Colonic mucosa (tissue), 4 donors: ENCODE results near the gene FBXW8. TPM values are rescaled to one million over a fixed set of nuclear protein-coding genes. Genes with fewer than 3 reads are reported as not detected.

Source experiments
- DNase-seq: peaks from one replicate; pipeline ENCODE4 v3.0.0-alpha.2; 2020
- H3K27ac ChIP-seq: fragments of 200-600 bp; one replicate; pipeline ENCODE4 v1.8.0; 2021
- H3K27me3 ChIP-seq: fragments of 200-600 bp; one replicate; pipeline ENCODE4 v1.8.0; 2021
- H3K36me3 ChIP-seq: fragments of 200-600 bp; one replicate; pipeline ENCODE4 v1.8.0; 2021
- H3K4me1 ChIP-seq: fragments of 200-600 bp; one replicate; pipeline ENCODE4 v1.8.0; 2021; ENCODE audit warnings: mild to moderate bottlenecking
- H3K4me3 ChIP-seq: fragments of 200-600 bp; one replicate; pipeline ENCODE4 v1.8.0; 2021
- H3K9ac ChIP-seq, 2 donors: one replicate each; pipeline ENCODE4 v1.7.0; 2013; ENCODE audit warnings: control low read depth in 2 of 2, low read depth in 2 of 2, low read length in 2 of 2
- H3K9me3 ChIP-seq: fragments of 200-600 bp; one replicate; pipeline ENCODE4 v1.8.0; 2021
- CTCF ChIP-seq: fragments of 200-600 bp; IDR thresholded peaks from one replicate; pipeline ENCODE4 v1.8.0; 2022; ENCODE audit warnings: antibody characterized with exemption, mild to moderate bottlenecking
- intact Hi-C: fragments of 100-400 bp; cut with DNase I; formaldehyde crosslinking; loops from one replicate; pipeline ENCODE4 v1.14.1; 2022
- total RNA-seq, 2 donors: library from RNA; stranded (reverse); fragmentation: NEBNext Ultra II Directional in 1 of 2; extraction: Animal tissue kit (Norgen Biotek cat#: 25700) in 1 of 2; gene quantifications; one replicate each; pipeline ENCODE4 v1.2.1, GENCODE V29; 2021
- donor health status: healthy.
- donor health status: DM: no; HTN: no; CAD: no.
- donor health status: DM: no; HTN: no; CAD: no.

The FBXW8 gene
- total RNA-seq, 2 donors from 2014 or later: 11.1 to 13.7 TPM

- TF ChIP-seq CTCF: no peak
- no peaks in the 10 kb centered on the region for H3K9me3 ChIP-seq
- H3K36me3 ChIP-seq: no peaks in the 10 kb centered on the region
- intact Hi-C loops: no loop called here
- H3K4me3 ChIP-seq: peak overlapping the region; percentile 29
- H3K27ac ChIP-seq: no peak overlapping the region
- H3K9ac ChIP-seq: peak overlapping the region; percentile 12 to 15
- peaks cover 12% of the 10 kb centered on the region for H3K4me1 ChIP-seq
- H3K27me3 ChIP-seq: peaks cover 52% of the 10 kb centered on the region
- DNase-seq: no peak
Measured at GRCh38 chr12:116879509-116880212, 31.1 kb upstream of the FBXW8 start.

- intact Hi-C loops: no loop called here
- TF ChIP-seq CTCF: no peak
- no peak overlapping the region for H3K9ac ChIP-seq
- no peaks in the 10 kb centered on the region for H3K36me3 ChIP-seq
- no peak overlapping the region for H3K27ac ChIP-seq
- no peak for DNase-seq
- peaks cover 12% of the 10 kb centered on the region for H3K4me1 ChIP-seq
- peak overlapping the region; percentile 13 for H3K4me3 ChIP-seq
- H3K9me3 ChIP-seq: no peaks in the 10 kb centered on the region
- peaks cover 52% of the 10 kb centered on the region for H3K27me3 ChIP-seq
Measured at GRCh38 chr12:116880213-116880816, 30.4 kb upstream of the FBXW8 start.

GRCh38 chr12:116880817-116881324 is 29.9 kb upstream of the FBXW8 start:
- no peak overlapping the region for H3K9ac ChIP-seq
- H3K27ac ChIP-seq: no peak overlapping the region
- TF ChIP-seq CTCF: no peak
- no peaks in the 10 kb centered on the region for H3K36me3 ChIP-seq
- no peaks in the 10 kb centered on the region for H3K9me3 ChIP-seq
- DNase-seq: peak; percentile 38
- H3K4me3 ChIP-seq: peak overlapping the region; percentile 13
- peaks cover 52% of the 10 kb centered on the region for H3K27me3 ChIP-seq
- intact Hi-C loops: no loop called here
- peaks cover 12% of the 10 kb centered on the region for H3K4me1 ChIP-seq

GRCh38 chr12:116881325-116881876 is 29.3 kb upstream of the FBXW8 start, which contains the start of gene HRK:
HRK (minus strand) TSS chr12:116881441; CDS start chr12:116881307, 134 bp downstream.
- Histone ChIP-seq H3K27me3 (peaks cover 47% of the 10 kb centered on the region), H3K36me3 (no peaks in the 10 kb centered on the region), H3K9ac (no peak within 1 kb of the TSS), H3K27ac (no peak within 1 kb of the TSS), H3K4me3 (peak within 1 kb of the TSS; percentile 17), H3K9me3 (no peaks in the 10 kb centered on the region), H3K4me1 (peaks cover 12% of the 10 kb centered on the region)
- intact Hi-C loops: no loop called here
- TF ChIP-seq CTCF: no peak
- DNase-seq: no peak

GRCh38 chr12:116881877-116882507 is 28.8 kb upstream of the FBXW8 start:
- intact Hi-C loops: no loop called here
- Histone ChIP-seq H3K4me3 (peak overlapping the region; percentile 17), H3K9me3 (no peaks in the 10 kb centered on the region), H3K4me1 (peaks cover 12% of the 10 kb centered on the region), H3K27ac (no peak overlapping the region), H3K9ac (no peak overlapping the region), H3K27me3 (peaks cover 47% of the 10 kb centered on the region), H3K36me3 (no peaks in the 10 kb centered on the region)
- no peak for TF ChIP-seq CTCF
- DNase-seq: no peak
